Endothelial cell (in vitro differentiated cells): ENCODE results near the gene KMO. TPM values are rescaled to one million over a fixed set of nuclear protein-coding genes. Genes with fewer than 3 reads are reported as not detected.

ENCODE experiments used
- DNase-seq: peaks from one replicate; pipeline ENCODE4 v3.0.0; 2021; ENCODE audit warnings: low spot score
- H3K27ac Mint-ChIP-seq: one replicate; pipeline ENCODE4 v1.8.0; 2021; ENCODE audit warnings: mixed read lengths, inconsistent platforms; ENCODE audit not compliant: unreplicated experiment
- H3K27me3 Mint-ChIP-seq: one replicate; pipeline ENCODE4 v1.8.0; 2021; ENCODE audit warnings: mild to moderate bottlenecking, moderate library complexity, mixed read lengths, inconsistent platforms; ENCODE audit not compliant: unreplicated experiment
- H3K36me3 Mint-ChIP-seq: one replicate; pipeline ENCODE4 v1.8.0; 2021; ENCODE audit warnings: mild to moderate bottlenecking, low read depth, mixed read lengths, inconsistent platforms; ENCODE audit not compliant: unreplicated experiment
- H3K4me1 Mint-ChIP-seq: one replicate; pipeline ENCODE4 v1.8.0; 2021; ENCODE audit warnings: mild to moderate bottlenecking, mixed read lengths, inconsistent platforms; ENCODE audit not compliant: unreplicated experiment
- H3K4me3 Mint-ChIP-seq: one replicate; pipeline ENCODE4 v1.8.0; 2021; ENCODE audit warnings: mild to moderate bottlenecking, mixed read lengths, inconsistent platforms; ENCODE audit not compliant: unreplicated experiment
- H3K9me3 Mint-ChIP-seq: one replicate; pipeline ENCODE4 v1.8.0; 2021; ENCODE audit warnings: mixed read lengths, inconsistent platforms; ENCODE audit not compliant: unreplicated experiment
- total RNA-seq: library from RNA; stranded (reverse); fragmentation: NEBNext Ultra II Directional; extraction: Animal tissue kit (Norgen Biotek cat#: 25700); gene quantifications from one replicate; pipeline ENCODE4 v1.2.1, GENCODE V29; 2021; ENCODE audit not compliant: unreplicated experiment
- TF ChIP-seq, protein P1 (sequence below): fragments of 200-600 bp; sonication (generic); IDR thresholded peaks from one replicate; pipeline ENCODE4 v1.5.0; 2021; ENCODE audit warnings: antibody characterized with exemption; ENCODE audit not compliant: unreplicated experiment

Gene KMO
- total RNA-seq, 1 donor from 2014 or later = not detected

DNA sequence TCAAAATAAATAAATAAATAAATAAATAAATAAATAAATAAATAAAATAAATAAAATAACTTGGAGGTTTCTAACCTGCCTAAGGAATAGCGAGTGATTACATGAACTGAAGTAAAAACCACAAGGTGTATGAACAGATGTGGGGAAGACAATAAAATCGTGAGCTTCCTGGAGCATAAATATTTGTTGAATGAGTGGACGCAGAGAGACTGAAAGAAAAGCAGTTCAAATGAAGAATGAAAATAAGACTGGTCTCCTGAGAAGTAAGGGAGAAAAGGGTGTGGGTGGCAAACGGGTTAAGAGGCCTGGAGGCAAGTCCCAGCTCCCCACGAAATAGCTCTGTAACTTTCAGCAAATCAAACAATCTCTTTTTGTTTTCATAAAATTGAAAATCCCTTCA, 74.4 kb downstream of the KMO start:
- TF ChIP-seq, protein P1, sequence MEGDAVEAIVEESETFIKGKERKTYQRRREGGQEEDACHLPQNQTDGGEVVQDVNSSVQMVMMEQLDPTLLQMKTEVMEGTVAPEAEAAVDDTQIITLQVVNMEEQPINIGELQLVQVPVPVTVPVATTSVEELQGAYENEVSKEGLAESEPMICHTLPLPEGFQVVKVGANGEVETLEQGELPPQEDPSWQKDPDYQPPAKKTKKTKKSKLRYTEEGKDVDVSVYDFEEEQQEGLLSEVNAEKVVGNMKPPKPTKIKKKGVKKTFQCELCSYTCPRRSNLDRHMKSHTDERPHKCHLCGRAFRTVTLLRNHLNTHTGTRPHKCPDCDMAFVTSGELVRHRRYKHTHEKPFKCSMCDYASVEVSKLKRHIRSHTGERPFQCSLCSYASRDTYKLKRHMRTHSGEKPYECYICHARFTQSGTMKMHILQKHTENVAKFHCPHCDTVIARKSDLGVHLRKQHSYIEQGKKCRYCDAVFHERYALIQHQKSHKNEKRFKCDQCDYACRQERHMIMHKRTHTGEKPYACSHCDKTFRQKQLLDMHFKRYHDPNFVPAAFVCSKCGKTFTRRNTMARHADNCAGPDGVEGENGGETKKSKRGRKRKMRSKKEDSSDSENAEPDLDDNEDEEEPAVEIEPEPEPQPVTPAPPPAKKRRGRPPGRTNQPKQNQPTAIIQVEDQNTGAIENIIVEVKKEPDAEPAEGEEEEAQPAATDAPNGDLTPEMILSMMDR = no peak
- H3K4me1 Mint-ChIP-seq = peaks cover 7% of the 10 kb centered on the region
- DNase-seq = no peak
- H3K4me3 Mint-ChIP-seq = no peak overlapping the region
- H3K36me3 Mint-ChIP-seq = no peaks in the 10 kb centered on the region
- H3K9me3 Mint-ChIP-seq = no peaks in the 10 kb centered on the region
- H3K27ac Mint-ChIP-seq = no peak overlapping the region
- H3K27me3 Mint-ChIP-seq = no peaks in the 10 kb centered on the region

DNA sequence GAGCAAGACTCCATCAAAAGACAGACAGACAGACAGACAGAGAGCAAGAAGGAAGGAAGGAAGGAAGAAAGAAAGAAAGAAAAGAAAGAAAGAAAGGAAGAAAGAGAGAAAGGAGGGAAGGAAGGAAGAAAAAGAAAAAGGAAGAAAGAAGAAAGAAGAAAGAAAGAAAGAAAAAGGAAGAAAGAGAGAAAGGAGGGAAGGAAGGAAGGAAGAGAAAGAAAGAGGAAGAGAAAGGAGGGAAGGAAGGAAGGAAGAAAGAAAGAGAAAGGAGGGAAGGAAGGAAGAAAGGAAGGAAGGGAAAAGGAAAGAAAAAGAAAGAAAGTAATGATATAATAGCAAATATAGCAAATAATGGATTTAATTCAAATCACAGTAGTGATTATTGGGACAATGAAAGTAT, 75.3 kb downstream of the KMO start:
- H3K4me1 Mint-ChIP-seq = peaks cover 7% of the 10 kb centered on the region
- no peaks in the 10 kb centered on the region for H3K36me3 Mint-ChIP-seq
- no peak for DNase-seq
- no peak overlapping the region for H3K4me3 Mint-ChIP-seq
- no peaks in the 10 kb centered on the region for H3K9me3 Mint-ChIP-seq
- H3K27ac Mint-ChIP-seq = no peak overlapping the region
- TF ChIP-seq, protein P1 = no peak
- no peaks in the 10 kb centered on the region for H3K27me3 Mint-ChIP-seq

DNA sequence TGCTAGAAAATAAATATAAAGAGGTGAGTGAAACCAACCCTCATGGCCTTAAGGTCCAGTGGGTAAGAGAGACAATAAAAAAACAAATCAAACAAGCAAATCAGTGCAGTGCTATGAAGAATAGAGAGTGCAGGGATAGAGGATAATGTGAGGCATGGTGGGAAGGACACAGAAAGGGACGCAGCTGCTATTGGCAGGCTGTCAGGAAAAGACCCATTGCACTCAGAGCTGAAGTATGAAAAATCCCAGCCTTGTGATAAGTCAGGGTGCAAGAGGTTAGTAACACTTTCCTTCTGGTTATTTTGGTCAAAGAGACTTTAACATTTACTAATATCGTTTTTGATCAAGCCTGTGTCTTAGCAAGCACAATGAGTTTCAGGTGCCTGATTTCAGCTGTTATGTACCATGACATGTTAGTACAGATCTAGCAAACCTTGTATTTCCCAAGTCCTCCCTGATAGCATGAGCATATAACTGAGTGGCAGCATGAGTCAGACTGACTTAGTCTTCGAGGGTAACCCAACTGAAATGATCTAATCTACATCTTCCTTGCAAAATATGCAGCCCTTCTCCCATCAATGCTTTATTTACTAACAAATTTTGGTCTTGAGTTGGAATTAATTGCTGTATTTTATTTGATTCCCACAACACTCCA, 76.3 kb downstream of the KMO start:
- H3K27me3 Mint-ChIP-seq = no peaks in the 10 kb centered on the region
- TF ChIP-seq, protein P1 = no peak
- H3K4me1 Mint-ChIP-seq = peaks cover 12% of the 10 kb centered on the region
- no peak overlapping the region for H3K27ac Mint-ChIP-seq
- no peak for DNase-seq
- H3K36me3 Mint-ChIP-seq = no peaks in the 10 kb centered on the region
- no peak overlapping the region for H3K4me3 Mint-ChIP-seq
- H3K9me3 Mint-ChIP-seq = no peaks in the 10 kb centered on the region

DNA sequence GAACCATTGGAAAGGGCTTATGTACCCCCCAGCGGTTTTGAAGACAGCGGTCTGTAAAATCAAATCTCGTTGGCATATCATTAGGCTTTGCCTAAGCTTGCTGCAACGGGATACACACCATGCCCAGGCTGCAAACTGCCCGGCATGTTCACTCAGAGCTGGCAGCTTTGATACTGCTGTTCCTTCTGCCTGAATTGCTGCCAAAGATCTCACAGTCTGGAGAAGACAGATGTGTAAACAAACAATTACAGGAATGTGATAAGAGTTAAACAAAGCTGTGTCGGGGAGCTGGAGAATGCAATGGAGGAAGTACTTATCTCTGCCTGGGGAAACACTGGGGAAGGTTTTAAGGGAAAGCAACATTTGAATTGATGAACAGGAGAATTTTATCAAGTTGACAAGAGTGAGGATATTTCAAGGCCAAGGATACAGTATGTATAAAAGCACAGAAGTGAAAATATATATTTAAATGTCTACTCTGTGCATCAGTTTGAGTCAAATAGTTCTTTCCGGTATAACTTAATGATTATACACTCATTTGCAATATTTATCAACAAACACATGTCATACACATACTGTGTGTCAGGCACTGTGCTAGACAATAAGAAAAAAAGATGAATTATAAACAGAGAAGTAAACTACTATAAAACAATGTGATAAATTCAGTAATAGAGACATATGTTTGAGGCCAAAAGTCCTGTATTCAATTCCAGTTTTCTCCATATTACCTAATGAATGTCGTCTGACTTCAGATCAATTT, 78.1 kb downstream of the KMO start:
- DNase-seq = peak; percentile 22
- TF ChIP-seq, protein P1 = no peak

DNA sequence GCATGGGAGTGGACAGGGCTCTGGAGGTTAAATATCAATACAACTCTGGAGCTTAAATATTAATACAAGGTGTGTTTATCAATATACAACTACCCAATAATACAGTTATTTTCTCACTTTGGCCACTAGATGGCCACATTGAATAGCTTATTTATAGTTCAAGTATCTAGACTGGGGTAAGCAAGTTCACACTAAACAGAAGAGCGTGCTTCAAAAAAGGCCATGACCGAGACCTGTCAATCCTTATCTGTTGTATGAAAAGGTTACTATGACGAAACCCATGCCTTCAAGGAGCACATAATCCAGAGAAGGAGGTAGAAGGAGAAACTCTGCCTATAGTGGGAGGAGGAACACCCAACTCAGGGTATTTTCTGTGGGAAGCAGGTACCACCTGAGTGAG, 78.9 kb downstream of the KMO start:
- no peak overlapping the region for H3K27ac Mint-ChIP-seq
- no peaks in the 10 kb centered on the region for H3K36me3 Mint-ChIP-seq
- peaks cover 12% of the 10 kb centered on the region for H3K4me1 Mint-ChIP-seq
- no peaks in the 10 kb centered on the region for H3K27me3 Mint-ChIP-seq
- TF ChIP-seq, protein P1 = peak; percentile 86
- no peak for DNase-seq
- no peak overlapping the region for H3K4me3 Mint-ChIP-seq
- H3K9me3 Mint-ChIP-seq = no peaks in the 10 kb centered on the region

More for the DNA sequence above, 78.1 kb downstream of the KMO start:
- Mint-ChIP-seq H3K27me3 (no peaks in the 10 kb centered on the region), H3K27ac (no peak overlapping the region), H3K9me3 (no peaks in the 10 kb centered on the region), H3K4me1 (peaks cover 12% of the 10 kb centered on the region), H3K36me3 (no peaks in the 10 kb centered on the region), H3K4me3 (no peak overlapping the region)
